ENCODE results near the gene PTPRN.

PTPRN gene

GRCh38 chr2:219308142-219309101 is 779 bp downstream of the PTPRN start:
- DNase-seq (ENCODE audit: low spot score): peak; percentile 48
- no peak for FAIRE-seq

DNA sequence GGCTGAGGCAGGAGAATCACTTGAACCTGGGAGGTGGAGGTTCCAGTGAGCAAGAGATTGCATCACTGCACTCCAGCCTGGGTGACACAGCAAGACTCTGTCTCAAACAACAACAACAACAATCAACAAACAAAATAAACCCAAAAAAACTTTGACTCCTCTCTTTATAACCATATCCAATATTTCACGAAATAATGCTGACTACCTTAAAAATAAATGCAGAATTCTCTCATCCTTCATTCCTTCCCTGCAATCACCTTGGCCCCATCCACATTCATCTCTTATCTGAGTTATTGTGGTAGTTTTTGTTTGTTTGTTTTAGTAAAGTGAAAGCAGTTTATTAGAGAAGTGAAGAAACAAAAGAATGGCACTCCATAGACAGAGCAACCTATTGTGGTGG is 3.2 kb downstream of the PTPRN start:
- no peak for FAIRE-seq
- no peak for DNase-seq (ENCODE audit: low spot score)

DNA sequence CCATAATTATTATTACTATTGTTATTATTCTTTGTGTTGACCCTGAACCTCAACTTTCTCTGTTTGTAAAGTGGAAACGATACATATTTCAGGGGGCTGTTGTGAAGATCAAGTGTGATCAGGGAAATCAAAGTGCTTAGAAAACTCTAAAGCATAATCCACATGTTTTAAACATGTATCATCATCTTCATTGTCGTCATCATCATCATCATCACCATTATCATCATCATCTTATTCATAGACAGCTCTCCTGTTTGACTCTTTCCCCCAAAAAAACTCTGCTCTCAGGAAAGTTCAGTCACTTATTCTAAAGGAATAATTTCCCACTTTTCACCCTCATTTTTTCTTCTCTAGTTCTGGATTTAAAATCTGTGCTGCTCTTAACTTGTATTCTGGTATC is 5.0 kb downstream of the PTPRN start:
- FAIRE-seq (no peak), DNase-seq (ENCODE audit: low spot score) (no peak)

DNA sequence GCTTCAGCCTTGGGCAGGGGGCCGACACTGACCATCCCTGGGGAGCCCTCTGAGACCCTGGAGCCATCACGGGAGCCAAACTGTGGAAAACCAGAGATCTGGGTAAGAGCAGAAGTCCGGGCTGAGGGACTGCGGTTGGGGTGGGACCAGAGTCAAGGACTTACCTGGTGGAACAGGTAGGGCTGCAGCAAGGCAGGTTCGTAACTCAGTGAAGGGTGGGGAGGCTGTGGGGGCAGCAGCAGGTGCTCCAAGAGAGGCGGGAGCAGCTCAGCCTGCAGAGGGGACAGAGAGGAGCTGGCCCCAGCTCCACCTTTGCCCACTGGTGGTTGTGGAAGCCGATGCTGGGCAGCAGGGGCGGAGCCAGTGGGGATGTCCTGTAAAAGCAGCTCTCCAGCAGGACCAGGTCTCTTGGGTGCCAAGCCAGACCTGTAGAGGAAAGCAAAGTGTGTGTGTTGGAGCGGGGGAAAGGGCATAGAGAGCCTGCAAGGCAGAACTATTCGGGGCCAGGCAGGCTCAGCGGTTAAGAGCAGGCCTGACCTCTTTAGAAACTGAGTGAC is 6.7 kb downstream of the PTPRN start:
- DNase-seq (ENCODE audit: low spot score) (no peak), FAIRE-seq (no peak)

GRCh38 chr2:219300022-219300421 is 9.2 kb downstream of the PTPRN start:
- DNase-seq (ENCODE audit: low spot score) (no peak), FAIRE-seq (no peak)

GRCh38 chr2:219299372-219299760 is 9.8 kb downstream of the PTPRN start:
- FAIRE-seq: no peak
- no peak for DNase-seq (ENCODE audit: low spot score)

- FAIRE-seq (peak; percentile 30), DNase-seq (ENCODE audit: low spot score) (peak; percentile 57)
Observed at GRCh38 chr2:219298759-219299371, 10.3 kb downstream of the PTPRN start.

- FAIRE-seq (no peak), DNase-seq (ENCODE audit: low spot score) (no peak)
Observed at GRCh38 chr2:219297766-219298456, 11.3 kb downstream of the PTPRN start.

DNA sequence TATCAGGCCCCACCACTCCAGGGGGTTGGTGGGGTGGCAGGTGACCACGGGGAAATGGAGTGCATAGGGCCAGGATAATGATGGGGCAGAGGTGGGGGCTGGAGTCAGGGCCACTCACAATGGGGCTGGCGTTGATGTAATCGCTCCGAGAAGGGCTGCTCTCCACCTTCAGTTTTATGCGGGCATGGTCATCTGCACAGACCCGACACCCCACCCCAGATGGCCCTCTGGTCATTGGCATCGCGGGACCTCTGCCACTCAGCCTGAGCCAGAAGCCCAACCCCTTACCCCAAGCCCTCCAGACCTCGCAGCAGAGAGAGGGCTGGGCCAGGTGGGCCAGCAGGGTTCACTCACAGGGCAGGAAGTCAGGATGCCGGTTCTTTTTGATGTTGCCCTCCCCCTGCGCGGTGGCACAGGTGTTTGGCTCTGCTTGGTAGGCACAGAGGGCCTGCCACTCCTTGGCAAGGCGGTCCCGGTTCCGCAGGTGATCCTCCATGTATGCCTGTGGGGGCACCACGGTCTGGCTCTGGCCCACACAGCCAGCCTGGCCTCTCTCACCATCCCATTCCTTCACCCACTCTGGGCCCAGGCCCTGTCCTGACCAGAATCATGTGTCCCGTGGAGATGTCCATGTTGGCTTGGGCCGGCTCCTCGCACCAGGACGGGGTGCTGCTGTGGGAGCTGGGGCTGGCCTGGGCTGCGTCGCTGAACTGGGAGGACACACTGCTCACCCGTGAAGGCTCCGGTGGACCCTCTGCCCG is 12.4 kb downstream of the PTPRN start:
- FAIRE-seq: no peak
- no peak for DNase-seq (ENCODE audit: low spot score)

- no peak for FAIRE-seq
- no peak for DNase-seq (ENCODE audit: low spot score)
Observed at GRCh38 chr2:219296142-219296541, 13.1 kb downstream of the PTPRN start.

- DNase-seq (ENCODE audit: low spot score): peak; percentile 67
- FAIRE-seq: no peak
Observed at GRCh38 chr2:219294356-219295351, 14.5 kb downstream of the PTPRN start.

DNA sequence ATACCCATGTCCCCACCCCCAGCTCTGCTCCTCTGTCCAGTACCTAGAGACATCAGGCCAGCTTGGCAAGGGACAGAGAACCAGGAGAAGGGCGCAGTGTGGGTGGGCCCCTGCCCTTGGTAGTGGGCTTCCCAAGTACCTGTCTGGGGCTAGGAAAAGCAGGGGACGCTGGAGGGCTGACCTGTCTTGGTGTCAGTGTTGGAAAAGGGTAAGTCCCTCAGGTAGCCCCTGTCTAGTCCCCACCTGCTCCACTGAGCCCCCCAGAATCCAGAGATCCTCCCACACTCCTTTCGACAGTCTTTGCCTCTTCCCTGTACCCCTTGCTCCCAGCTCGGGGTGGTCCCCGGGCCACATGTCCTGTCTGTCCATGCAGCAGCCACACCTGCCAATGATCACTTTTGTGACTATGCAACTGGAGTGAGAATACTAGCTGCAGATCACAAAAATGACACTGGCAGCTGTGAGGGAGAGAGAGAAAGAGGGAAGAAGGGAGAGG is 15.4 kb downstream of the PTPRN start:
- DNase-seq (ENCODE audit: low spot score): no peak
- no peak for FAIRE-seq

- DNase-seq (ENCODE audit: low spot score) (no peak), FAIRE-seq (no peak)
Observed at GRCh38 chr2:219292616-219293015, 16.6 kb downstream of the PTPRN start.

DNA sequence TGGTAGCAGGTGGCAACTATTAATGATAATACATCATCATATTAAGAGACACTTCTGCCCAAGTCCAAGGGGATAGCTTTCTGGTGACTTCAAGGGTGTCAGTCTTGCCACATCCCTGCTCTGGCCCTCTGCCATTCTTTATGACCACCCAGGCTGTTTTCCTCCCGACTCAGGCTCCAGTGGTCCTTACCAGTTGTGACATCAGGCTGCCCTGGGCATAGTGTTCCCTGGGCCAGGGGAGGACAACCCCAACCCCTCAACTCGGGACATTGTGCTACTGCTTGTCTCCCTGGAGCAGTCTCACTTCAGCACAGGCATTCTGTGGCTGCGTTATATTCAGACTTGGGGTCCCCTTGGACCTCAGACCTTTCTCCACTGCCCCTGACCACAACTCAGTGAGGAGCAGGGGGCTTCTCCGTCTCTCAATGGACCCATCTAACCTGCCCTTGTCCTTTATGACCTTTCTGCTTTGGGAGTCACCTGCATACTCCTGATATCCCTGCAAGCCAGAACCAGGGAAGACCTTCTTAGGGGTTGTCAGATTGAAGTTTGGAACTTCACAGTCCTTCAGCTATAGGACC is 17.2 kb downstream of the PTPRN start:
- FAIRE-seq: no peak
- no peak for DNase-seq (ENCODE audit: low spot score)

DNA sequence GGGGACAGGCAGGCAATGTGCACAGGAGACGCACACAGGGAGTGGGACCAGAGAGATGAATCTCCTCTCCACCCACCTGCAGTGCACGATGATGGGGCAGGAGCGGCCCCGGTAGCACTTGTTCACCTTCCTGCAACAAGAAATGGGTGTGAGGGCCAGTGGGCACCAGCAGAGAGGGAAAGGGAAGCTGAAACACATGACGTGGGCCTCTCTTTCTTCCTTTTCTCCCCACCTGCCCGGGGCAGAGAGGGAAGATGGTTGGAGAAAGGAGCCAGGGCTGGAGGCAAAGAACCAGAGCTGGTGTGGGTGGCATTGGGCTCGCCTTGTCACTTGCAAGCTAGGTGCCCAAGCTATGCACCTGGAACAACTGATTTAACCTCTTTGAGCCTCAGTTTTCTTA is 17.8 kb downstream of the PTPRN start:
- no peak for FAIRE-seq
- no peak for DNase-seq (ENCODE audit: low spot score)

- DNase-seq (ENCODE audit: low spot score) (no peak), FAIRE-seq (no peak)
Observed at GRCh38 chr2:219290381-219291171, 18.6 kb downstream of the PTPRN start.

DNA sequence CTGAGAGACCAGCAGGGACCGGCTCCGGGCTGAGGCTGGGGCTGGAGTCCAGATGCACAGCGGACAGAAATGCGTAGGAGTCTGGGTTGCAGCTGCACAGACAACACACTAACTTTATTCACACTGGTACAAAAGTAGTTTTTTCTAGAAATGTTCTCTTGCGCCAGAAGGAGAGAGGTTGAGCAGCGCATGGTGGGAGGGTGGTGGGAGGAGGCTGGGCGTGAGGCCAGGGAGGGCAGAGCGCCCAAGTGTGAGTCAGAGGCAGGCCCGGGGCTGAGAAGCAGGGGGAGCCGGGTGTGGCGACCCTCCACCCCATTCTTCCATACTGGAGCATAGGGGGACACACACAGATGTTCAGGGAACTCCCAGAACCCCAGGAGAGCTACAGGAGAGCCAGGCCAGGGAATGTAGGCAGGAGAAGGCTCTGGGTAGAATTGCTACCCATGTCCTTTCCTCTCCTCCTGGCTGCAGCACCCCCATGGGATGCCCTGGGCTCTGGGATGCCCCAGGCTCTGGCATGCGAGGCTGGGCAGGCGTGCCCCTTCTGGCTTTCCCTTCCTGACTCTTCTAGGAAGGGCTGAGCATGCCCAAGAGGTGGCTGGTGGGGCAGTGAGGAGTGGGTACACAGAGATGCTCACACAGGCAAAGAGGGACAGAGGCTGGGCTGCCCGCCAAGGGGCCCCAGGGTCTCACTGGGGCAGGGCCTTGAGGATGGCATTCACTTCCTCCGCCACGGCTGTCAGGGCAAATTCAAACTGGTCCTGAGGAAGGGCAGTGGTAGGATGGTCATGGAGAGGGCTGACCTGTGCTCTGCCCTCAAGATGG is 19.5 kb downstream of the PTPRN start:
- DNase-seq (ENCODE audit: low spot score) (peak; percentile 10), FAIRE-seq (no peak)

- FAIRE-seq: no peak
- DNase-seq (ENCODE audit: low spot score): no peak
Observed at GRCh38 chr2:219289195-219289536, 20.0 kb downstream of the PTPRN start.
